ENCODE results near the gene NEU4.

Gene NEU4

GRCh38 chr2:241841181-241842066 is 32.4 kb downstream of the NEU4 start:
- Mint-ChIP-seq H3K4me3 (no peak overlapping the region), H3K9me3 (no peaks in the 10 kb centered on the region), H3K4me1 (ENCODE audit: low read depth) (peaks cover 37% of the 10 kb centered on the region), H3K27me3 (peaks cover 32% of the 10 kb centered on the region), H3K27ac (no peak overlapping the region), H3K36me3 (ENCODE audit: low read depth) (no peaks in the 10 kb centered on the region)
- intact Hi-C loops (cut with micrococcal nuclease) = no loop called here

- intact Hi-C loops (cut with micrococcal nuclease) = no loop called here
- Mint-ChIP-seq H3K9me3 (no peaks in the 10 kb centered on the region), H3K27ac (no peak overlapping the region), H3K4me3 (no peak overlapping the region), H3K27me3 (peaks cover 29% of the 10 kb centered on the region), H3K36me3 (ENCODE audit: low read depth) (no peaks in the 10 kb centered on the region), H3K4me1 (ENCODE audit: low read depth) (peaks cover 40% of the 10 kb centered on the region)
Observed at GRCh38 chr2:241842067-241842415, 33.0 kb downstream of the NEU4 start.

- Mint-ChIP-seq H3K27me3 (peaks cover 27% of the 10 kb centered on the region), H3K36me3 (ENCODE audit: low read depth) (no peaks in the 10 kb centered on the region), H3K4me1 (ENCODE audit: low read depth) (peaks cover 40% of the 10 kb centered on the region), H3K9me3 (no peaks in the 10 kb centered on the region), H3K27ac (peak overlapping the region; percentile 75), H3K4me3 (peak overlapping the region; percentile 64)
- intact Hi-C loops (cut with micrococcal nuclease) = no loop called here
Observed at GRCh38 chr2:241842620-241843211, 33.7 kb downstream of the NEU4 start.

- H3K4me1 Mint-ChIP-seq (ENCODE audit: low read depth) = peaks cover 40% of the 10 kb centered on the region
- no peaks in the 10 kb centered on the region for H3K9me3 Mint-ChIP-seq
- peak overlapping the region; percentile 64 for H3K4me3 Mint-ChIP-seq
- intact Hi-C loops (cut with micrococcal nuclease) = no loop called here
- no peaks in the 10 kb centered on the region for H3K36me3 Mint-ChIP-seq (ENCODE audit: low read depth)
- H3K27me3 Mint-ChIP-seq = peaks cover 26% of the 10 kb centered on the region
- peak overlapping the region; percentile 75 for H3K27ac Mint-ChIP-seq
Observed at GRCh38 chr2:241843321-241844065, 34.5 kb downstream of the NEU4 start.

GRCh38 chr2:241844066-241844728 is 35.2 kb downstream of the NEU4 start:
- Mint-ChIP-seq H3K27me3 (peaks cover 25% of the 10 kb centered on the region), H3K27ac (peak overlapping the region; percentile 76), H3K36me3 (ENCODE audit: low read depth) (no peaks in the 10 kb centered on the region), H3K4me3 (peak overlapping the region; percentile 69), H3K4me1 (ENCODE audit: low read depth) (peaks cover 40% of the 10 kb centered on the region), H3K9me3 (no peaks in the 10 kb centered on the region)
- intact Hi-C loops (cut with micrococcal nuclease) = no loop called here

GRCh38 chr2:241844831-241845578 is 36.0 kb downstream of the NEU4 start:
- Mint-ChIP-seq H3K27ac (peak overlapping the region; percentile 76), H3K4me3 (peak overlapping the region; percentile 69), H3K4me1 (ENCODE audit: low read depth) (peaks cover 40% of the 10 kb centered on the region), H3K9me3 (no peaks in the 10 kb centered on the region), H3K36me3 (ENCODE audit: low read depth) (no peaks in the 10 kb centered on the region), H3K27me3 (peaks cover 23% of the 10 kb centered on the region)
- intact Hi-C loops (cut with micrococcal nuclease) = no loop called here

- H3K9me3 Mint-ChIP-seq = no peaks in the 10 kb centered on the region
- H3K4me3 Mint-ChIP-seq = no peak overlapping the region
- H3K36me3 Mint-ChIP-seq (ENCODE audit: low read depth) = no peaks in the 10 kb centered on the region
- H3K27ac Mint-ChIP-seq = no peak overlapping the region
- intact Hi-C loops (cut with micrococcal nuclease) = no loop called here
- peaks cover 22% of the 10 kb centered on the region for H3K27me3 Mint-ChIP-seq
- H3K4me1 Mint-ChIP-seq (ENCODE audit: low read depth) = peaks cover 40% of the 10 kb centered on the region
Observed at GRCh38 chr2:241846406-241846805, 37.4 kb downstream of the NEU4 start.

GRCh38 chr2:241848761-241849615 is 40.0 kb downstream of the NEU4 start:
- peaks cover 20% of the 10 kb centered on the region for H3K27me3 Mint-ChIP-seq
- H3K4me1 Mint-ChIP-seq (ENCODE audit: low read depth) = peaks cover 27% of the 10 kb centered on the region
- no peak overlapping the region for H3K4me3 Mint-ChIP-seq
- H3K27ac Mint-ChIP-seq = no peak overlapping the region
- intact Hi-C loops (cut with micrococcal nuclease) = no loop called here
- H3K36me3 Mint-ChIP-seq (ENCODE audit: low read depth) = no peaks in the 10 kb centered on the region
- H3K9me3 Mint-ChIP-seq = no peaks in the 10 kb centered on the region

- Mint-ChIP-seq H3K27ac (no peak overlapping the region), H3K9me3 (no peaks in the 10 kb centered on the region), H3K4me3 (no peak overlapping the region), H3K27me3 (peaks cover 23% of the 10 kb centered on the region), H3K36me3 (ENCODE audit: low read depth) (no peaks in the 10 kb centered on the region), H3K4me1 (ENCODE audit: low read depth) (peaks cover 19% of the 10 kb centered on the region)
- intact Hi-C loops (cut with micrococcal nuclease) = no loop called here
Observed at GRCh38 chr2:241849616-241850543, 40.9 kb downstream of the NEU4 start.

GRCh38 chr2:241850544-241851324 is 41.7 kb downstream of the NEU4 start:
- H3K36me3 Mint-ChIP-seq (ENCODE audit: low read depth) = no peaks in the 10 kb centered on the region
- peaks cover 10% of the 10 kb centered on the region for H3K4me1 Mint-ChIP-seq (ENCODE audit: low read depth)
- peaks cover 19% of the 10 kb centered on the region for H3K27me3 Mint-ChIP-seq
- H3K4me3 Mint-ChIP-seq = no peak overlapping the region
- H3K9me3 Mint-ChIP-seq = no peaks in the 10 kb centered on the region
- no peak overlapping the region for H3K27ac Mint-ChIP-seq
- intact Hi-C loops (cut with micrococcal nuclease) = no loop called here

- no peaks in the 10 kb centered on the region for H3K9me3 Mint-ChIP-seq
- peaks cover 16% of the 10 kb centered on the region for H3K27me3 Mint-ChIP-seq
- no peaks in the 10 kb centered on the region for H3K36me3 Mint-ChIP-seq (ENCODE audit: low read depth)
- intact Hi-C loops (cut with micrococcal nuclease) = no loop called here
- peaks cover 2% of the 10 kb centered on the region for H3K4me1 Mint-ChIP-seq (ENCODE audit: low read depth)
- no peak overlapping the region for H3K4me3 Mint-ChIP-seq
- H3K27ac Mint-ChIP-seq = no peak overlapping the region
Observed at GRCh38 chr2:241851325-241852115, 42.5 kb downstream of the NEU4 start.

All from dendritic cell treated with granulocyte-macrophage colony-stimulating factor and Interleukin-4, amounts not matched to agents 40 ng/mL and 50 ng/mL, for 4 days (primary cell).